CD4-positive, alpha-beta T cell treated with Interleukin-21 for 1 hour (primary cell): ENCODE data around the gene IL13RA2.

Source experiments
- DNase-seq: peaks from one replicate; pipeline ENCODE4 v3.0.0-alpha.2; 2020

IL13RA2 gene

GRCh38 chrX:114985967-114986592, 31.3 kb downstream of the IL13RA2 start:
- DNase-seq: no peak

- no peak for DNase-seq
These were observed 41.1 kb downstream of the IL13RA2 start for GRCh38 chrX:114976292-114976691.

GRCh38 chrX:114973013-114973412, 44.4 kb downstream of the IL13RA2 start:
- DNase-seq: no peak

- no peak for DNase-seq
These were observed 46.6 kb downstream of the IL13RA2 start for GRCh38 chrX:114970806-114971205.

- DNase-seq: no peak
These were observed 53.0 kb downstream of the IL13RA2 start for GRCh38 chrX:114964374-114964773.

GRCh38 chrX:114962209-114962608, 55.2 kb downstream of the IL13RA2 start:
- no peak for DNase-seq

- no peak for DNase-seq
These were observed 57.7 kb downstream of the IL13RA2 start for GRCh38 chrX:114959729-114960128.
